Osteoblast (primary cell): ENCODE measurements around the gene PTCD2. TPM values are rescaled to one million over a fixed set of nuclear protein-coding genes. Genes with fewer than 3 reads are reported as not detected.
A peak's percentile ranks its signal among the peaks of the same experiment; 100 is the strongest.
"Not testable (repeated sequence)": the region's sequence is repeated elsewhere in the genome, so short reads cannot be mapped to it uniquely, and the experiment has no call there.

Source experiments
- DNase-seq: peaks from one replicate; pipeline ENCODE4 v3.0.0; 2011; ENCODE audit warnings: low spot score, mixed read lengths; ENCODE audit not compliant: insufficient read length; ENCODE audit errors: missing footprints
- H2AFZ ChIP-seq: 2 replicates; pipeline ENCODE4 v1.6.0; 2011; ENCODE audit warnings: mild to moderate bottlenecking, low read length
- H3K27ac ChIP-seq: 2 replicates; pipeline ENCODE4 v1.5.1; 2011; ENCODE audit warnings: mild to moderate bottlenecking, low read depth, low read length, moderate library complexity
- H3K27me3 ChIP-seq: 2 replicates; pipeline ENCODE4 v1.6.0; 2012; ENCODE audit warnings: mild to moderate bottlenecking, control low read depth, inconsistent platforms, low read length, moderate library complexity; ENCODE audit not compliant: insufficient read depth
- H3K36me3 ChIP-seq: 2 replicates; pipeline ENCODE4 v1.5.1; 2011; ENCODE audit warnings: mild to moderate bottlenecking, low read length, control low read depth, moderate library complexity; ENCODE audit not compliant: insufficient read depth
- H3K4me1 ChIP-seq: 2 replicates; pipeline ENCODE4 v1.5.1; 2011; ENCODE audit warnings: mild to moderate bottlenecking, low read length, control low read depth, moderate library complexity; ENCODE audit not compliant: insufficient read depth
- H3K4me2 ChIP-seq: 2 replicates; pipeline ENCODE4 v1.6.0; 2011; ENCODE audit warnings: mild to moderate bottlenecking, low read length; ENCODE audit not compliant: insufficient read depth
- H3K4me3 ChIP-seq: fragments of 200-600 bp; sonication (generic); 3 replicates; pipeline ENCODE4 v1.5.1; 2012; ENCODE audit warnings: mild to moderate bottlenecking, low read length, inconsistent platforms; ENCODE audit not compliant: insufficient read depth
- H3K79me2 ChIP-seq: 2 replicates; pipeline ENCODE4 v1.6.0; 2012; ENCODE audit warnings: mild to moderate bottlenecking, low read length, control low read depth, inconsistent platforms; ENCODE audit not compliant: insufficient read depth
- H3K9me3 ChIP-seq: 2 replicates; pipeline ENCODE4 v1.5.1; 2011; ENCODE audit warnings: low read depth, low read length, control low read depth
- H4K20me1 ChIP-seq: 2 replicates; pipeline ENCODE4 v1.6.0; 2012; ENCODE audit warnings: mild to moderate bottlenecking, low read length, control low read depth; ENCODE audit not compliant: insufficient read depth
- CTCF ChIP-seq: IDR thresholded peaks from 2 replicates; pipeline ENCODE4 v1.5.1; 2011; ENCODE audit warnings: mild to moderate bottlenecking, low read depth, low read length, moderate library complexity; ENCODE audit errors: extremely low read depth
- total RNA-seq: library from RNA; depleted of rRNA; stranded (reverse); fragments of >200 nt; gene quantifications from 2 replicates; pipeline ENCODE4 v1.2.3, GENCODE V29; 2012

Gene PTCD2
- total RNA-seq, 1 donor: 8.3 TPM

- Histone ChIP-seq H3K4me3 (no peak overlapping the region), H3K36me3 (no peaks in the 10 kb centered on the region), H3K4me1 (peaks cover 13% of the 10 kb centered on the region), H3K27me3 (no peaks in the 10 kb centered on the region), H4K20me1 (no peaks in the 10 kb centered on the region), H3K9me3 (peaks cover 2% of the 10 kb centered on the region), H3K79me2 (no peaks in the 10 kb centered on the region), H3K27ac (no peak overlapping the region), H2AFZ (no peak overlapping the region), H3K4me2 (no peak overlapping the region)
- no peak for TF ChIP-seq CTCF
- DNase-seq: no peak
These were observed 77.7 kb downstream of the PTCD2 start for GRCh38 chr5:72397836-72398235.

GRCh38 chr5:72400950-72401349 is 80.8 kb downstream of the PTCD2 start:
- Histone ChIP-seq H3K4me3 (no peak overlapping the region), H3K27me3 (no peaks in the 10 kb centered on the region), H3K27ac (no peak overlapping the region), H3K4me1 (peaks cover 12% of the 10 kb centered on the region), H3K9me3 (peaks cover 2% of the 10 kb centered on the region), H3K4me2 (no peak overlapping the region), H2AFZ (no peak overlapping the region), H3K79me2 (no peaks in the 10 kb centered on the region), H4K20me1 (no peaks in the 10 kb centered on the region), H3K36me3 (no peaks in the 10 kb centered on the region)
- no peak for DNase-seq
- no peak for TF ChIP-seq CTCF

GRCh38 chr5:72402381-72402890 is 82.3 kb downstream of the PTCD2 start:
- Histone ChIP-seq H3K36me3 (no peaks in the 10 kb centered on the region), H2AFZ (no peak overlapping the region), H3K79me2 (no peaks in the 10 kb centered on the region), H3K27ac (peak overlapping the region; percentile 13), H4K20me1 (no peaks in the 10 kb centered on the region), H3K4me1 (peaks cover 12% of the 10 kb centered on the region), H3K4me2 (no peak overlapping the region), H3K9me3 (peaks cover 2% of the 10 kb centered on the region), H3K4me3 (no peak overlapping the region), H3K27me3 (no peaks in the 10 kb centered on the region)
- DNase-seq: no peak
- TF ChIP-seq CTCF: no peak

GRCh38 chr5:72402959-72403628 is 82.9 kb downstream of the PTCD2 start:
- Histone ChIP-seq H3K79me2 (no peaks in the 10 kb centered on the region), H3K4me2 (no peak overlapping the region), H3K4me3 (no peak overlapping the region), H3K9me3 (peaks cover 2% of the 10 kb centered on the region), H4K20me1 (no peaks in the 10 kb centered on the region), H2AFZ (peak overlapping the region; percentile 33), H3K4me1 (peaks cover 12% of the 10 kb centered on the region), H3K27me3 (no peaks in the 10 kb centered on the region), H3K27ac (peak overlapping the region; percentile 13), H3K36me3 (no peaks in the 10 kb centered on the region)
- DNase-seq: no peak
- TF ChIP-seq CTCF: peak; percentile 59

- H3K27ac ChIP-seq: not testable (repeated sequence)
These were observed 84.6 kb downstream of the PTCD2 start for GRCh38 chr5:72404771-72405170.

More at GRCh38 chr5:72404771-72405170, 84.6 kb downstream of the PTCD2 start:
- not testable (repeated sequence) for H3K4me3 ChIP-seq, H3K27me3 ChIP-seq, H3K36me3 ChIP-seq, H2AFZ ChIP-seq, H3K4me2 ChIP-seq, H3K9me3 ChIP-seq, DNase-seq, H4K20me1 ChIP-seq, H3K79me2 ChIP-seq
- peaks cover 12% of the 10 kb centered on the region for H3K4me1 ChIP-seq
